Hematopoietic multipotent progenitor cell treated with erythropoietin and hydrocortisone succinate and interleukin-3 and kit ligand, for 15 days (in vitro differentiated cells): ENCODE results near the gene RTL9.

Experiments used
- DNase-seq: peaks from one replicate; pipeline ENCODE4 v3.0.0-alpha.2; 2015; ENCODE audit warnings: low spot score

The RTL9 gene

GRCh38 chrX:110341189-110342035 is 17.2 kb upstream of the RTL9 start:
- no peak for DNase-seq

- DNase-seq: no peak
Measured at GRCh38 chrX:110346681-110347080, 12.0 kb upstream of the RTL9 start.

- no peak for DNase-seq
Measured at GRCh38 chrX:110359273-110359672, 625 bp downstream of the RTL9 start.

- DNase-seq: peak; percentile 36
Measured at GRCh38 chrX:110363244-110363643, 4.6 kb downstream of the RTL9 start.

- peak; percentile 55 for DNase-seq
Measured at GRCh38 chrX:110373310-110373709, 14.7 kb downstream of the RTL9 start.

GRCh38 chrX:110374559-110374958 is 15.9 kb downstream of the RTL9 start:
- DNase-seq: peak; percentile 68

GRCh38 chrX:110381216-110381615 is 22.6 kb downstream of the RTL9 start:
- DNase-seq: no peak

- DNase-seq: no peak
Measured at GRCh38 chrX:110383414-110383813, 24.8 kb downstream of the RTL9 start.

GRCh38 chrX:110384490-110384889 is 25.8 kb downstream of the RTL9 start:
- no peak for DNase-seq

- DNase-seq: no peak
Measured at GRCh38 chrX:110389570-110389969, 30.9 kb downstream of the RTL9 start.

- DNase-seq: no peak
Measured at GRCh38 chrX:110391086-110391485, 32.4 kb downstream of the RTL9 start.

GRCh38 chrX:110394651-110395050 is 36.0 kb downstream of the RTL9 start:
- DNase-seq: no peak

- DNase-seq: no peak
Measured at GRCh38 chrX:110395877-110396276, 37.2 kb downstream of the RTL9 start.

GRCh38 chrX:110396735-110397134 is 38.1 kb downstream of the RTL9 start:
- no peak for DNase-seq

GRCh38 chrX:110397339-110397738 is 38.7 kb downstream of the RTL9 start:
- DNase-seq: no peak

- no peak for DNase-seq
Measured at GRCh38 chrX:110397904-110398303, 39.3 kb downstream of the RTL9 start.

GRCh38 chrX:110399497-110399896 is 40.8 kb downstream of the RTL9 start:
- DNase-seq: no peak

GRCh38 chrX:110399966-110400365 is 41.3 kb downstream of the RTL9 start:
- peak; percentile 73 for DNase-seq

GRCh38 chrX:110401135-110401534 is 42.5 kb downstream of the RTL9 start:
- peak; percentile 62 for DNase-seq

- no peak for DNase-seq
Measured at GRCh38 chrX:110402091-110402849, 43.6 kb downstream of the RTL9 start.

- peak; percentile 91 for DNase-seq
Measured at GRCh38 chrX:110402850-110403221, 44.2 kb downstream of the RTL9 start.

- DNase-seq: peak; percentile 30
Measured at GRCh38 chrX:110403441-110404238, 45.0 kb downstream of the RTL9 start.

- no peak for DNase-seq
Measured at GRCh38 chrX:110404376-110404775, 45.7 kb downstream of the RTL9 start.
